Neutrophil (primary cell): ENCODE data around the gene ABCA1.

Experiments used
- H3K27ac ChIP-seq: fragments of 200-600 bp; sonication (generic); 2 replicates; pipeline ENCODE4 v1.5.1; 2016; ENCODE audit warnings: mild to moderate bottlenecking, moderate library complexity
- H3K27me3 ChIP-seq: fragments of 200-600 bp; sonication (generic); 2 replicates; pipeline ENCODE4 v1.6.0; 2016; ENCODE audit warnings: mild to moderate bottlenecking
- H3K36me3 ChIP-seq: fragments of 200-600 bp; sonication (generic); 2 replicates; pipeline ENCODE4 v1.5.1; 2017
- H3K4me1 ChIP-seq, 2 experiments: fragments of 200-600 bp in 1 of 2; sonication (generic) in 1 of 2; 1 replicate in 1 of 2; 2 replicates in 1 of 2; pipeline versions ENCODE4 v1.5.1 to v1.6.1; 2013 to 2016; ENCODE audit warnings: low read depth in 1 of 2, low read length in 1 of 2, mild to moderate bottlenecking in 1 of 2, moderate library complexity in 1 of 2; ENCODE audit not compliant: control insufficient read depth in 1 of 2, insufficient read depth in 1 of 2
- H3K4me3 ChIP-seq, 2 experiments: fragments of 200-600 bp in 1 of 2; sonication (generic) in 1 of 2; 1 replicate in 1 of 2; 2 replicates in 1 of 2; pipeline ENCODE4 v1.5.1; 2013 to 2016; ENCODE audit warnings: low read depth in 1 of 2, low read length in 1 of 2, mild to moderate bottlenecking in 1 of 2, moderate library complexity in 1 of 2
- H3K9me3 ChIP-seq: fragments of 200-600 bp; sonication (generic); 2 replicates; pipeline ENCODE4 v1.5.1; 2016
- TF ChIP-seq, protein P1 (sequence below): fragments of 200-600 bp; sonication (generic); IDR thresholded peaks from 2 replicates; pipeline ENCODE4 v1.5.1; 2016; ENCODE audit warnings: antibody characterized with exemption

The ABCA1 gene

DNA sequence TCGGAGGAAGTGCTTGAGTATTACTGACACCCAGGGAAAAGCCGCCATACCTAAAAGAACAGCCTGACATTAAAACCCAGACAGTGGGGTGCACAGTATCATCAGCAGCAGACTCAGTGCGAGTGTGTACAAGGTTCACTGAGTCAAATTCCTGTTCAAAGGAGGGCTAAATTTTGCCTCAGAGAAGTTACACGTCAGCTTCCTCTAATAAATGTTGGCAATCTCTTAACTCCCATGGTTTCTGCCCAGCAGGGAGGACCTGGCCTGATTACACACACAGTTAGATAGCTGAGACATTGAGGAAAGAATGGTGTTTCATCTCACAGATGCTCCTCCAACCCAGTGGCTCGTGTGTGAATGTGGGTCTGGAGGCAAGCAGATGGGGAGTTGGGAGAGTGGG lies 125.8 kb downstream of the ABCA1 start:
- H3K36me3 ChIP-seq: peaks cover 100% of the 10 kb centered on the region
- H3K27ac ChIP-seq: no peak overlapping the region
- H3K4me1 ChIP-seq: no peaks in the 10 kb centered on the region
- H3K27me3 ChIP-seq: no peaks in the 10 kb centered on the region
- no peak overlapping the region for H3K4me3 ChIP-seq
- TF ChIP-seq, protein P1, sequence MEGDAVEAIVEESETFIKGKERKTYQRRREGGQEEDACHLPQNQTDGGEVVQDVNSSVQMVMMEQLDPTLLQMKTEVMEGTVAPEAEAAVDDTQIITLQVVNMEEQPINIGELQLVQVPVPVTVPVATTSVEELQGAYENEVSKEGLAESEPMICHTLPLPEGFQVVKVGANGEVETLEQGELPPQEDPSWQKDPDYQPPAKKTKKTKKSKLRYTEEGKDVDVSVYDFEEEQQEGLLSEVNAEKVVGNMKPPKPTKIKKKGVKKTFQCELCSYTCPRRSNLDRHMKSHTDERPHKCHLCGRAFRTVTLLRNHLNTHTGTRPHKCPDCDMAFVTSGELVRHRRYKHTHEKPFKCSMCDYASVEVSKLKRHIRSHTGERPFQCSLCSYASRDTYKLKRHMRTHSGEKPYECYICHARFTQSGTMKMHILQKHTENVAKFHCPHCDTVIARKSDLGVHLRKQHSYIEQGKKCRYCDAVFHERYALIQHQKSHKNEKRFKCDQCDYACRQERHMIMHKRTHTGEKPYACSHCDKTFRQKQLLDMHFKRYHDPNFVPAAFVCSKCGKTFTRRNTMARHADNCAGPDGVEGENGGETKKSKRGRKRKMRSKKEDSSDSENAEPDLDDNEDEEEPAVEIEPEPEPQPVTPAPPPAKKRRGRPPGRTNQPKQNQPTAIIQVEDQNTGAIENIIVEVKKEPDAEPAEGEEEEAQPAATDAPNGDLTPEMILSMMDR: no peak
- H3K9me3 ChIP-seq: no peaks in the 10 kb centered on the region

DNA sequence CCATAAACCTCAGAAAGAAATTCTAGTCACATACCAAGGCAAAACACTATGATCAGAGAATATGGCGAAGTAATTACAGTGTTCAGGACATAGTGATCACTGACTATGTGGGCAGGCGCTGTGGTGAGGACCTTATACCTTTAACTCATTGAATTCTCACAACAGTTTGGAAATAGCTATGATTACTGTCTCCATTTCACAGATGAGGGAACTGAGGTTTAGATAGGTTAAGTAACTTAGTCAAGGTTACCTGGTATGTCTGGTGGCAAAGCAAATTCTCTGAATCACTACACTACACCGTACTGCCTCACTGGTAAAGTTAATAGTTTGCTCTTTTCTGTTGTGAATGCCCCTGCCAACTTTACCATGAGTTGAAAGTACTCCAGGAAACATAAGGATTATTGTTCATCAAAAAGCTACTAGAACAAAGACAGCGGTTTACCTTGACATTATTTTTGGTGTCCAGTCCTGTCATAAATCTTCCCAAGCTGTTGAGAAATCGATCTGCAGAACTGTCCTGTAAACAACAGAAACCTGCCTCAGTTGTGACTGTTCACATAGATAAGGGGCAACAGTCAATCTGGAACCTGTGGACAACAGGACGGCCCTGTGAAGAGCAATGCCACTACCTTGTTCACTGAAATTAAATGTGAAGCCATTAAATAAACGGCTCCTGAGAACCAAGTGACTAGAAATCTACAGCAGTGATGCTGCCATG lies 127.7 kb downstream of the ABCA1 start:
- H3K4me1 ChIP-seq: peaks cover 0 to under 1% of the 10 kb centered on the region in 2 experiments
- H3K36me3 ChIP-seq: peaks cover 100% of the 10 kb centered on the region
- no peak overlapping the region for H3K27ac ChIP-seq
- no peaks in the 10 kb centered on the region for H3K9me3 ChIP-seq
- H3K4me3 ChIP-seq: no peak overlapping the region
- no peaks in the 10 kb centered on the region for H3K27me3 ChIP-seq
- TF ChIP-seq, protein P1: no peak

DNA sequence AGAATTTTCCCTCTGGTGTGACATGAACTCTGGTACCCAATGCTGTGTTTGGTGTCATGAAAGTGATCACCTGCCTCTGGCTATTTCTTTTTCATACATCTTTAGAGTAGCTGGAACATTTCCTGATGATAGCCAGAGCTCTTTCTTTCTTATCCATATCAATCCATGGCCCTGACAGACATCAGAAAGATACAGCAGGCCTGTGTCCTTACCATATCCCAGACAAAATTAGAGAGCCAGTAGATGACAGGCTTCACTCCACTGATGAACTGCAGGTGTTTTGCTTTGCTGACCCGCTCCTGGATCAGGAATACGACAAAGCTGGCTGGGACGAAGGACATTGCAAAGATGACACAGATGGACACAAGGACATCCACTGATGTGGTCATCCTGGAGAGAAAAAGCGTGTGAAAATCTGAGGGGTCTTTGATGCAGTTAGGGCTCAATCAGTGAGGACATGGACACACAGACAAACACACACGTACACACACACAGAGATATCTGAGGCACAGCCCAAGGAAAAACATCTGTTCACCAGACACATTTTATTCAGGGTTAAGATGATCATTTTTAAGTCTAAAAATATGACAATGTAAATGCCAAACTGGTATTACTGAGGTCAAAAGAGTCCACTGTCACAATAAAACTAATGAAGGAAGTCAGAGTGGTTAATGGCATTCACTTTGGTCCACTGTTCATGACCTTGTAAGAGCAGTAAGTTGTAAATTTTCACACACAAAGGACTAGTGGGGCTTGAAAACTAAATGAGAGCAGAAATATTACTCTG lies 129.6 kb downstream of the ABCA1 start:
- no peaks in the 10 kb centered on the region for H3K27me3 ChIP-seq
- peaks cover 100% of the 10 kb centered on the region for H3K36me3 ChIP-seq
- H3K4me3 ChIP-seq: no peak overlapping the region
- peaks cover 0 to 3% of the 10 kb centered on the region in 2 experiments for H3K4me1 ChIP-seq
- H3K9me3 ChIP-seq: no peaks in the 10 kb centered on the region
- H3K27ac ChIP-seq: no peak overlapping the region
- TF ChIP-seq, protein P1: no peak

DNA sequence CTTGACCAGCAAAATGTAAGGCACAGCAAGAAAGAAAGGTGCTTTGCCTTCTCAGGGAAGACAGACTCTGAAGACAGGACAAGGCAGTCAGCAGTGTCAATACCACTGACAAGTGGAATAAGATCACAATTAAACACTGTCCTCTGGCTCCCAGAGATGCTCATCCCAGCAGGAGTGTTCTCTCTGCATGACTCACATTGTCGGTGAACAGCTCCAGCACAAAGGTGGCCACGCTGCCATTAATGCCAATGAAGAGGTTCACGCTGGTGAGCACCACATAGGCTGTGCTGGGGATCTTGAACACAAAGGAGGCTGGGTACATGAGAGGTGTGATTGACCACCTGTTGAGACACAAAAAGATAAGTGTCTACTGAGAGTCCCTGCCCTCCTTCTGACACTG lies 132.1 kb downstream of the ABCA1 start:
- H3K9me3 ChIP-seq: no peaks in the 10 kb centered on the region
- H3K36me3 ChIP-seq: peaks cover 100% of the 10 kb centered on the region
- H3K4me1 ChIP-seq: peaks cover 0 to 3% of the 10 kb centered on the region in 2 experiments
- H3K27me3 ChIP-seq: no peaks in the 10 kb centered on the region
- no peak overlapping the region for H3K4me3 ChIP-seq
- H3K27ac ChIP-seq: no peak overlapping the region
- TF ChIP-seq, protein P1: no peak

DNA sequence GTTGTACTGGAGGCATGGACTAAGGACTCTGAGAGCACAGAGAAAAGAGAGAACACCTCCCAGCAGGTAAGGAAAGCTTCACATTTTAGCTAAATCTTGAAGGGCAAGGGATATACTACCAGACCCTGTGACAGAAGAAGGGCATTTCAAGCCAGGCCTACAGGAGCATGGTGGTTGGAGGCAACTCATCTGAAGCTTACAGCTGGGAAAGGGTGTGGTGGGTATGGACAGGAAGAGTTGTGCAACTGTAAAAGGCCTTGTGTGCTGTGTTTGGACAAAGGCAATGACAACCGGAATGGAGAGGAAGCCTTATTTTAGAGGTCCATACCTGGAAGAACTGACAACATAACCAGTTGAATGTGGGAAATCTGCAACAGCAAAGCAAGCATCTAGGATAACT lies 132.9 kb downstream of the ABCA1 start:
- H3K4me1 ChIP-seq: peaks cover 0 to 3% of the 10 kb centered on the region in 2 experiments
- TF ChIP-seq, protein P1: no peak
- peaks cover 100% of the 10 kb centered on the region for H3K36me3 ChIP-seq
- H3K9me3 ChIP-seq: no peaks in the 10 kb centered on the region
- H3K4me3 ChIP-seq: no peak overlapping the region
- no peaks in the 10 kb centered on the region for H3K27me3 ChIP-seq
- no peak overlapping the region for H3K27ac ChIP-seq
